ENCODE measurements around the gene KLHL21.
A peak's percentile ranks its signal among the peaks of the same experiment; 100 is the strongest.
"Not testable (repeated sequence)": the region's sequence is repeated elsewhere in the genome, so short reads cannot be mapped to it uniquely, and the experiment has no call there.

KLHL21 gene

GRCh38 chr1:6612641-6613360 lies 10.1 kb upstream of the KLHL21 start:
- Histone ChIP-seq H3K27ac (ENCODE audit: low read depth, low read length) (peak overlapping the region; percentile 83; the same call in 1 of the 2 replicates), H3K27me3 (ENCODE audit: insufficient read depth, low read length) (peaks cover 10% of the 10 kb centered on the region), H3K9ac (ENCODE audit: low read depth, low read length) (peak overlapping the region; percentile 35), H3K4me3 (ENCODE audit: low read length) (peak overlapping the region; percentile 75), H3K4me1 (ENCODE audit: insufficient read depth, low read length) (no peaks in the 10 kb centered on the region; the same call in none of the 2 replicates), H3K36me3 (ENCODE audit: insufficient read depth, low read length) (peaks cover 13% of the 10 kb centered on the region), H3K9me3 (ENCODE audit: insufficient read depth, low read depth, low read length) (no peaks in the 10 kb centered on the region)
- WGBS: 2% methylated on average over 67 of the region's 67 CpGs

GRCh38 chr1:6603915-6604558 lies 1.4 kb upstream of the KLHL21 start:
- Histone ChIP-seq H3K4me3 (ENCODE audit: low read length) (peak overlapping the region; percentile 97), H3K27me3 (ENCODE audit: insufficient read depth, low read length) (no peaks in the 10 kb centered on the region), H3K4me1 (ENCODE audit: insufficient read depth, low read length) (peaks cover 22% of the 10 kb centered on the region; the same call in 1 of the 2 replicates), H3K9me3 (ENCODE audit: insufficient read depth, low read depth, low read length) (no peaks in the 10 kb centered on the region), H3K36me3 (ENCODE audit: insufficient read depth, low read length) (peaks cover 6% of the 10 kb centered on the region), H3K9ac (ENCODE audit: low read depth, low read length) (peak overlapping the region; percentile 76), H3K27ac (ENCODE audit: low read depth, low read length) (peak overlapping the region; percentile 87)
- WGBS: 18% methylated on average over 19 of the region's 19 CpGs

GRCh38 chr1:6603238-6603914 lies 707 bp upstream of the KLHL21 start:
- peak overlapping the region; percentile 87 for H3K27ac ChIP-seq (ENCODE audit: low read depth, low read length)
- H3K27me3 ChIP-seq (ENCODE audit: insufficient read depth, low read length): no peaks in the 10 kb centered on the region
- no peaks in the 10 kb centered on the region for H3K9me3 ChIP-seq (ENCODE audit: insufficient read depth, low read depth, low read length)
- 3% methylated on average over 36 of the region's 36 CpGs for WGBS
- H3K9ac ChIP-seq (ENCODE audit: low read depth, low read length): peak overlapping the region; percentile 76
- H3K4me3 ChIP-seq (ENCODE audit: low read length): peak overlapping the region; percentile 97
- peaks cover 22% of the 10 kb centered on the region; the same call in 1 of the 2 replicates for H3K4me1 ChIP-seq (ENCODE audit: insufficient read depth, low read length)
- H3K36me3 ChIP-seq (ENCODE audit: insufficient read depth, low read length): peaks cover 11% of the 10 kb centered on the region

GRCh38 chr1:6601923-6602668 lies 573 bp downstream of the KLHL21 start:
- Histone ChIP-seq H3K36me3 (ENCODE audit: insufficient read depth, low read length) (peaks cover 24% of the 10 kb centered on the region), H3K9ac (ENCODE audit: low read depth, low read length) (peak overlapping the region; percentile 91), H3K9me3 (ENCODE audit: insufficient read depth, low read depth, low read length) (no peaks in the 10 kb centered on the region), H3K4me3 (ENCODE audit: low read length) (peak overlapping the region; percentile 97), H3K27ac (ENCODE audit: low read depth, low read length) (peak overlapping the region; percentile 68), H3K4me1 (ENCODE audit: insufficient read depth, low read length) (peaks cover 22% of the 10 kb centered on the region; the same call in 1 of the 2 replicates), H3K27me3 (ENCODE audit: insufficient read depth, low read length) (no peaks in the 10 kb centered on the region)
- WGBS: under 1% methylated on average over 103 of the region's 103 CpGs

GRCh38 chr1:6601049-6601922 lies 1.4 kb downstream of the KLHL21 start:
- H3K4me1 ChIP-seq (ENCODE audit: insufficient read depth, low read length): peaks cover 22% of the 10 kb centered on the region; the same call in 1 of the 2 replicates
- H3K27ac ChIP-seq (ENCODE audit: low read depth, low read length): peak overlapping the region; percentile 32
- H3K27me3 ChIP-seq (ENCODE audit: insufficient read depth, low read length): no peaks in the 10 kb centered on the region
- H3K9me3 ChIP-seq (ENCODE audit: insufficient read depth, low read depth, low read length): no peaks in the 10 kb centered on the region
- WGBS: under 1% methylated on average over 40 of the region's 40 CpGs
- H3K36me3 ChIP-seq (ENCODE audit: insufficient read depth, low read length): peaks cover 32% of the 10 kb centered on the region
- H3K9ac ChIP-seq (ENCODE audit: low read depth, low read length): peak overlapping the region; percentile 91
- peak overlapping the region; percentile 97 for H3K4me3 ChIP-seq (ENCODE audit: low read length)

GRCh38 chr1:6600410-6601048 lies 2.1 kb downstream of the KLHL21 start:
- Histone ChIP-seq H3K9me3 (ENCODE audit: insufficient read depth, low read depth, low read length) (no peaks in the 10 kb centered on the region), H3K9ac (ENCODE audit: low read depth, low read length) (peak overlapping the region; percentile 91), H3K4me1 (ENCODE audit: insufficient read depth, low read length) (peaks cover 22% of the 10 kb centered on the region; the same call in 1 of the 2 replicates), H3K27me3 (ENCODE audit: insufficient read depth, low read length) (no peaks in the 10 kb centered on the region), H3K4me3 (ENCODE audit: low read length) (peak overlapping the region; percentile 97), H3K36me3 (ENCODE audit: insufficient read depth, low read length) (peaks cover 39% of the 10 kb centered on the region), H3K27ac (ENCODE audit: low read depth, low read length) (peak overlapping the region; percentile 2; the same call in 1 of the 2 replicates)
- 26% methylated on average over 10 of the region's 10 CpGs for WGBS

- Histone ChIP-seq H3K36me3 (ENCODE audit: insufficient read depth, low read length) (peaks cover 44% of the 10 kb centered on the region), H3K4me3 (ENCODE audit: low read length) (peak overlapping the region; percentile 97), H3K4me1 (ENCODE audit: insufficient read depth, low read length) (peaks cover 22% of the 10 kb centered on the region; the same call in 1 of the 2 replicates), H3K9ac (ENCODE audit: low read depth, low read length) (0 out of 2 replicates have a peak overlapping the region, but pooled peaks have one; percentile 91)
- not testable (repeated sequence) for H3K9me3 ChIP-seq (ENCODE audit: insufficient read depth, low read depth, low read length); H3K27ac ChIP-seq (ENCODE audit: low read depth, low read length); H3K27me3 ChIP-seq (ENCODE audit: insufficient read depth, low read length)
- 92% methylated on average over 7 of the region's 8 CpGs for WGBS
These were observed 2.7 kb downstream of the KLHL21 start for GRCh38 chr1:6599991-6600390.

GRCh38 chr1:6599141-6599975 lies 3.3 kb downstream of the KLHL21 start:
- Histone ChIP-seq H3K4me3 (ENCODE audit: low read length) (0 out of 2 replicates have a peak overlapping the region, but pooled peaks have one; percentile 18), H3K36me3 (ENCODE audit: insufficient read depth, low read length) (peaks cover 49% of the 10 kb centered on the region), H3K9me3 (ENCODE audit: insufficient read depth, low read depth, low read length) (no peaks in the 10 kb centered on the region), H3K27me3 (ENCODE audit: insufficient read depth, low read length) (no peaks in the 10 kb centered on the region), H3K27ac (ENCODE audit: low read depth, low read length) (no peak overlapping the region), H3K9ac (ENCODE audit: low read depth, low read length) (no peak overlapping the region), H3K4me1 (ENCODE audit: insufficient read depth, low read length) (peaks cover 20% of the 10 kb centered on the region; the same call in 1 of the 2 replicates)
- WGBS: 94% methylated on average over 31 of the region's 31 CpGs

- Histone ChIP-seq H3K4me1 (ENCODE audit: insufficient read depth, low read length) (peaks cover 11% of the 10 kb centered on the region; the same call in 1 of the 2 replicates), H3K9me3 (ENCODE audit: insufficient read depth, low read depth, low read length) (no peaks in the 10 kb centered on the region), H3K27me3 (ENCODE audit: insufficient read depth, low read length) (no peaks in the 10 kb centered on the region), H3K9ac (ENCODE audit: low read depth, low read length) (no peak overlapping the region), H3K4me3 (ENCODE audit: low read length) (no peak overlapping the region), H3K27ac (ENCODE audit: low read depth, low read length) (no peak overlapping the region), H3K36me3 (ENCODE audit: insufficient read depth, low read length) (peaks cover 65% of the 10 kb centered on the region)
- 93% methylated on average over 6 of the region's 6 CpGs for WGBS
These were observed 4.9 kb downstream of the KLHL21 start for GRCh38 chr1:6597777-6598131.

Data from HUES64 (cell line).